Measurements from ENCODE around the gene ADAMTS2. TPM values are rescaled to one million over a fixed set of nuclear protein-coding genes. Genes with fewer than 3 reads are reported as not detected.
"Not testable (repeated sequence)": the region's sequence is repeated elsewhere in the genome, so short reads cannot be mapped to it uniquely, and the experiment has no call there.

Gene ADAMTS2
- total RNA-seq, 1 donor from 2014 or later, result 23.5 TPM

- H3K4me3 Mint-ChIP-seq (ENCODE audit: unreplicated experiment), result peak overlapping the region; percentile 40
- H3K27me3 Mint-ChIP-seq (ENCODE audit: unreplicated experiment), result peaks cover 16% of the 10 kb centered on the region
- H3K9me3 Mint-ChIP-seq (ENCODE audit: unreplicated experiment), result peaks cover 14% of the 10 kb centered on the region
- peak overlapping the region; percentile 74 for H3K27ac Mint-ChIP-seq (ENCODE audit: unreplicated experiment)
- peak; percentile 76 for DNase-seq
- TF ChIP-seq, protein P1, sequence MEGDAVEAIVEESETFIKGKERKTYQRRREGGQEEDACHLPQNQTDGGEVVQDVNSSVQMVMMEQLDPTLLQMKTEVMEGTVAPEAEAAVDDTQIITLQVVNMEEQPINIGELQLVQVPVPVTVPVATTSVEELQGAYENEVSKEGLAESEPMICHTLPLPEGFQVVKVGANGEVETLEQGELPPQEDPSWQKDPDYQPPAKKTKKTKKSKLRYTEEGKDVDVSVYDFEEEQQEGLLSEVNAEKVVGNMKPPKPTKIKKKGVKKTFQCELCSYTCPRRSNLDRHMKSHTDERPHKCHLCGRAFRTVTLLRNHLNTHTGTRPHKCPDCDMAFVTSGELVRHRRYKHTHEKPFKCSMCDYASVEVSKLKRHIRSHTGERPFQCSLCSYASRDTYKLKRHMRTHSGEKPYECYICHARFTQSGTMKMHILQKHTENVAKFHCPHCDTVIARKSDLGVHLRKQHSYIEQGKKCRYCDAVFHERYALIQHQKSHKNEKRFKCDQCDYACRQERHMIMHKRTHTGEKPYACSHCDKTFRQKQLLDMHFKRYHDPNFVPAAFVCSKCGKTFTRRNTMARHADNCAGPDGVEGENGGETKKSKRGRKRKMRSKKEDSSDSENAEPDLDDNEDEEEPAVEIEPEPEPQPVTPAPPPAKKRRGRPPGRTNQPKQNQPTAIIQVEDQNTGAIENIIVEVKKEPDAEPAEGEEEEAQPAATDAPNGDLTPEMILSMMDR (IDR thresholded peaks at IDR 0.05; ENCODE audit: partially characterized antibody, unreplicated experiment), result no peak
- H3K4me1 Mint-ChIP-seq (ENCODE audit: low read depth, unreplicated experiment), result peaks cover 38% of the 10 kb centered on the region
- H3K36me3 Mint-ChIP-seq (ENCODE audit: unreplicated experiment), result peaks cover 12% of the 10 kb centered on the region
These were observed 127.0 kb downstream of the ADAMTS2 start for GRCh38 chr5:179217956-179218942.

DNA sequence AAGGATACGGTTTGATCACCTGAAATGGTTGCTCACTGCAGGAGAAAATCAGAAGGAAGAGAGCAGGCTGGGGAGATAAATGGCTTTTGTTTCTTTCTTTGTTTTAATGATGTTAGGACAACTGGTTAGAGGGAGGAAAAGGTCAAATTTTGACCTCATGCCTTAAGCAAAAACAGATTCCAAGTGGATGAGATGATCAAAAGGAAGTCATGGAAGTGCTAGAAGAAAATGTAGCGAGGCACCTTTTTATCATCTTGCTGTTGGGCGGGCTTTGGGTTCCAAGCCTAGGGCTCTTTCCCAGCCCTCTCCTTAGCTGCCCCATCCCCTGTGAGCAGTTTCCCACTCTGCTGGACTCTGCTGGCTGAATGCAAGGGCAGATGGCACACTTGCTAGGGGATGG, 127.9 kb downstream of the ADAMTS2 start:
- Mint-ChIP-seq H3K36me3 (ENCODE audit: unreplicated experiment) (peaks cover 6% of the 10 kb centered on the region), H3K9me3 (ENCODE audit: unreplicated experiment) (peaks cover 9% of the 10 kb centered on the region), H3K4me3 (ENCODE audit: unreplicated experiment) (peak overlapping the region; percentile 40), H3K4me1 (ENCODE audit: low read depth, unreplicated experiment) (peaks cover 38% of the 10 kb centered on the region), H3K27me3 (ENCODE audit: unreplicated experiment) (peaks cover 11% of the 10 kb centered on the region), H3K27ac (ENCODE audit: unreplicated experiment) (peak overlapping the region; percentile 74)
- TF ChIP-seq, protein P1 (IDR thresholded peaks at IDR 0.05; ENCODE audit: partially characterized antibody, unreplicated experiment), result no peak
- no peak for DNase-seq

DNA sequence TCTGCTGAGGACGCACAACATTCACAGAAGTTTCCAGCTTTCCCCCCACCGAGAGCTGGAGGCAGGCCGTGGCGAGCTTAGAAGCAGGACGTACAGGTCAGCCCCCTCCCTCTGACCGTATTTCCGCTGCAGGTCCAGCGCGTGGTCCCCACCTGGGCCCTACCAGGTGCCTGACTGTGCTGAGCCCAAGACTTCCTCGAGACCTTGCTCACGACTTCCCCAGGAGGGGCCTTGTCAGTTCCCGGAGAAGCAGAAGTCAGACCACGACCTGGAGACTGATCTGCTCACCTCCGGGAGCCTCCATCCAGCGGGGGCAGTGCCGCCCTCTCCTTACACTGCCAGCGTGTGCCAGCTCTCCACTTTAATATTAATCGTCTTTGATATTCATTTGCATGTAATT, 128.9 kb downstream of the ADAMTS2 start:
- not testable (repeated sequence) for H3K36me3 Mint-ChIP-seq (ENCODE audit: unreplicated experiment); H3K4me3 Mint-ChIP-seq (ENCODE audit: unreplicated experiment); DNase-seq; H3K27ac Mint-ChIP-seq (ENCODE audit: unreplicated experiment)
- Mint-ChIP-seq H3K9me3 (ENCODE audit: unreplicated experiment) (peaks cover 12% of the 10 kb centered on the region), H3K27me3 (ENCODE audit: unreplicated experiment) (peaks cover 13% of the 10 kb centered on the region), H3K4me1 (ENCODE audit: low read depth, unreplicated experiment) (peaks cover 39% of the 10 kb centered on the region)

DNA sequence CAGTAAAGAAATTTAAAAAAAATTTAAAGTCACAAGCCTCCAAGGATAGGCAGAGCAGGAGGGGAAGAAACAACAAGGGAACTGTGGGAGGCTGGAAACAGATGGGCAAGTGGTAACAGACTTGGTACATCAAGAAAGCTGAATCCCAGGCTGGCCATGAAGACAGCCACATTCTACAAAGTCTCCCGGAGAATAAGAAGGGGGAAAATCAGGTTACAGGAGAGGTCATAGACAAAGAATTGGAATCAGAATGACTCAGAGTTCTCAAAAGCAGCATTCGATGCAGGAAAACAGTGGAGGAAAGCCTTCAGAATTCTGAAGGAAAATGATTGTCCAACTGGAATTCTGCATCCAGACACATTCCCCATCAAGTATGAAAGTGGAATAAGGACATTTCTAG, 129.7 kb downstream of the ADAMTS2 start:
- Mint-ChIP-seq H3K27me3 (ENCODE audit: unreplicated experiment) (peaks cover 17% of the 10 kb centered on the region), H3K36me3 (ENCODE audit: unreplicated experiment) (peaks cover 6% of the 10 kb centered on the region), H3K4me3 (ENCODE audit: unreplicated experiment) (no peak overlapping the region), H3K9me3 (ENCODE audit: unreplicated experiment) (peaks cover 10% of the 10 kb centered on the region), H3K27ac (ENCODE audit: unreplicated experiment) (peak overlapping the region; percentile 10), H3K4me1 (ENCODE audit: low read depth, unreplicated experiment) (peaks cover 43% of the 10 kb centered on the region)
- no peak for DNase-seq
- TF ChIP-seq, protein P1 (IDR thresholded peaks at IDR 0.05; ENCODE audit: partially characterized antibody, unreplicated experiment), result no peak

- peaks cover 6% of the 10 kb centered on the region for H3K36me3 Mint-ChIP-seq (ENCODE audit: unreplicated experiment)
- TF ChIP-seq, protein P1 (IDR thresholded peaks at IDR 0.05; ENCODE audit: partially characterized antibody, unreplicated experiment), result no peak
- peaks cover 17% of the 10 kb centered on the region for H3K27me3 Mint-ChIP-seq (ENCODE audit: unreplicated experiment)
- peaks cover 8% of the 10 kb centered on the region for H3K9me3 Mint-ChIP-seq (ENCODE audit: unreplicated experiment)
- H3K4me3 Mint-ChIP-seq (ENCODE audit: unreplicated experiment), result no peak overlapping the region
- H3K27ac Mint-ChIP-seq (ENCODE audit: unreplicated experiment), result no peak overlapping the region
- peaks cover 46% of the 10 kb centered on the region for H3K4me1 Mint-ChIP-seq (ENCODE audit: low read depth, unreplicated experiment)
- no peak for DNase-seq
These were observed 130.6 kb downstream of the ADAMTS2 start for GRCh38 chr5:179214678-179215077.

All from glutamatergic neuron (in vitro differentiated cells).